Activated CD4-positive, alpha-beta T cell treated with anti-CD3 and anti-CD28 coated beads for 24 hours (primary cell): Measurements from ENCODE around the gene B9D2.
"Not testable (repeated sequence)": the region's sequence is repeated elsewhere in the genome, so short reads cannot be mapped to it uniquely, and the experiment has no call there.

Experiments
- DNase-seq, 2 donors: peaks; one replicate each; pipeline ENCODE4 v3.0.0-alpha.2; 2020; ENCODE audit warnings: low read depth in 2 of 2

The B9D2 gene

DNA sequence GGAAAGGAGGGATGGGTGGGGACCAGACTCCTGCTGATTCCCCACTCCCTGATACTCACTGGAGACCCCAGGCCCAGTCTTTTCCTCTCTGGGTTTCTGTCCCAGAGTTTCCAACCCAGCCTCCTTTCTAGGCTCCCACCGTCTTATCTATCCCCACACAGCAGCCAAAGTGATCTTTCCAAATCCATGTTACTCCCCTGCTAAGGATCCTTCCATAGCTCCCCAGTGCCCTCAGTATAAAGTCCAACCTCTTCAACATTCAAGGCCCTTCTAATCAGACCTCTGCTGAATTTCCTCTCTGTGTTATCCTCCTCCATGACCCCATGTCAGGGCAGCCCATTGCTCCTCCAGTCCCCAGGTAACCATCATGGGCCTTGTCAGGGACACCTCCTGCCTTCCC lies 8.9 kb downstream of the B9D2 start:
- DNase-seq, result no peak

- DNase-seq, result no peak
Measured at GRCh38 chr19:41354343-41354953, 9.5 kb downstream of the B9D2 start.

DNA sequence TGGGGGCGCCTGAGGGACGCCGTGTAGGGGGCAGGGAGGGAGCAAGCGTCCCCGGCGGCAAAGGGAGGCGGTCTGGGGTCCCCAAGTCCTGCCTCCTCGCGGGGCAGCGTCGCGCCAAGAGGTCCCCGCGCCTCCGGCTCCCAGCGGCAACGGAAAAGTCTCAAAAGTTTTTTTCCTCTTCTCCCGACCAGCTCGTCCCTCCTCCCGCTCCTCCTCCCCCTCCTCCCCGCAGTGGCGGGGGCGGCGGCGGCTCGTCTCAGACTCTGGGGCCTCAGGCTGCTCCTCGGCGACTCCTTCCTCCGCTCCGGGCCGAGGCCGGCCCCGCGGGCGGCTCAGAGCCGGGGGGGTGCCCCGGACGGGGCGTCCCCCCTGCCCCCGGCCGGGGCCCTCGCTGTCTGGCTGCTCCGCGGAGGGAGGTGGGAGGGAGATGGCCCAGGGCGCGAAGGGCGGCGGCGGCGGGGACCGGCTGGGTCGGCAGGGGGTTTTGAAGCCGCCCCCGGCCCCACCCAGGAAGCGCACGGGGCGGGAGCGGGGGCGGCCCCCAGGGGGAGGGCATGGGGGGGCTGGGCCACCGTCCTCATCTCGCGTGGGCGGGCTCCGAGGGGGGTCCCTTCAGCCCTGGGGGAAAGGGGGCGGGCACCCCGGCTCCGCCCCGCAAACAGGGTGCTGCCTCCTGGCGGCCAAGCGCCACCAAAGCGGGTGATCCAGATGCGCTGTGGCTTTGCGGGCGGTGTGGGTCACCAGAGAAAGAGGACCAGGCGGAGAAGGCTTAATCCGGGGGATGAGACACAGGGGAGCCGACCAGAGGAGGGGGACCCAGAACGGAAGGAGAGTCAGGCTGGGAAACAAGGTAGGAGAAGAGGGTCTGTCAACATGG lies 10.2 kb downstream of the B9D2 start, which contains the start of gene TGFB1:
TSS of gene TGFB1 (minus strand) at position 457 of the 877 bp plus-strand sequence. CDS start 878 bp downstream, outside the sequence.
- DNase-seq, result peak; percentile 84 to 88

DNA sequence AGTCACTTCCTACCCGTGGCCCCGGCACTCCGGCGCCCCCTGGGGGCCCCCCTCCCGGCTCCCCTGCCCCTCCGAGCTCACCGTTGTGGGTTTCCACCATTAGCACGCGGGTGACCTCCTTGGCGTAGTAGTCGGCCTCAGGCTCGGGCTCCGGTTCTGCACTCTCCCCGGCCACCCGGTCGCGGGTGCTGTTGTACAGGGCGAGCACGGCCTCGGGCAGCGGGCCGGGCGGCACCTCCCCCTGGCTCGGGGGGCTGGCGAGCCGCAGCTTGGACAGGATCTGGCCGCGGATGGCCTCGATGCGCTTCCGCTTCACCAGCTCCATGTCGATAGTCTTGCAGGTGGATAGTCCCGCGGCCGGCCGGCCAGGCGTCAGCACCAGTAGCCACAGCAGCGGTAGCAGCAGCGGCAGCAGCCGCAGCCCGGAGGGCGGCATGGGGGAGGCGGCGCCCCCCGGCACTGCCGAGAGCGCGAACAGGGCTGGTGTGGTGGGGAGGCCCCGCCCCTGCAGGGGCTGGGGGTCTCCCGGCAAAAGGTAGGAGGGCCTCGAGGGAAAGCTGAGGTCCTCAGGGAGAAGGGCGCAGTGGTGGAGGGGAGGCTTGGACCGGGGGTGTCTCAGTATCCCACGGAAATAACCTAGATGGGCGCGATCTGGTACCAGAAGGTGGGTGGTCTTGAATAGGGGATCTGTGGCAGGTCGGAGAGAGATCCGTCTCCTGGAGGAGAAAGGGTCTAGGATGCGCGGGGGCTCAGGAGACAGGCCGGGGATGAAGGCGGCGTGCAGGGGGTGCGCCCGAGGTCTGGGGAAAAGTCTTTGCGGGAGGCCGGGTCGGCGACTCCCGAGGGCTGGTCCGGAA lies 11.1 kb downstream of the B9D2 start:
- DNase-seq, result peak; percentile 53 to 68

- no peak for DNase-seq
Measured at GRCh38 chr19:41352279-41352608, 11.7 kb downstream of the B9D2 start.

DNA sequence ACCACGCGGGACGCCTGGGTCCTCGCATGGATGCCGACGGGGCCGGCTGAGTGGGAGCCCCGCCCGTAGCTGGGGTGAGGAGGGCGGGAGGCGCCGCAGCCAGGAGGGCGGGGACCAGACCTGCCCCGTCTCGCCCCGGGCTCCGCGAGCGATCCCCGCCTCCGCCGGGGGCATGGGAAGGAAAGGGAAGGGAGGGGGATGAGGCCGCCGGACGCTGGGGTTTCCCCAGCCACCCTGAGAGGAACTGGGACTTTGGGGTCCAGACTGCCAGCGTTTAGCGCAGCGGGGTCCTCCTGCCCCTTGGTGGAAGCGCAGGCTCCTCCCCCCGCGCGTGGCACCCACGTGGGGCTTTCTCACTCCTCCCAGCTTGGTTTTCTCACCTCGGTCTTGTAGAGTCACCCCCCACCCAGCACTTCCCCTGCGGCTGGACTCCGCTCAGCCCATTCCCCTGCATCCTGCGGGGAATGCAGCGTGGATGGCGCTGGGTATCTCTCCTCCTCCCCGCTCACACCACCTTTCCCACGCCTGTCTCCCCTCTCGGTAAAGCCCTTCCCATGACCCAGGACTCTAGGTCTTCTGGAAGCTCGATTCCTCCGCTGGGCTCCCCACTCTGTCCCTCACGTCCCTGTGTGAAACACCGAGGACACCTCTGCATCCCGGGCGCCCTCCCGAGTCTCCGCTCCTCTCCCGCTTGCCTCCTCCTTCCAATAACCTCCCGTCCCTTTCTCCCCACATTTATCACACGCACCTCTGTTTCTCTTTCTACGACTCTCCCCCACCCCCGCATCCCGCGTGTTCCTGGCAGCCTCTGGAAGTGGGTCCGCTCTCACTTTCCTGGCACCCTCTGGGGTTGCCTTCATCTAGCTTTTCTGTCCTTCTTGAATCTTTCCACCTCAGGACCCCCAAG lies 12.4 kb downstream of the B9D2 start:
- DNase-seq, result peak; percentile 68

GRCh38 chr19:41350735-41351338 lies 13.1 kb downstream of the B9D2 start:
- DNase-seq, result no peak

- DNase-seq, result not testable (repeated sequence)
Measured at GRCh38 chr19:41346916-41347315, 17.0 kb downstream of the B9D2 start.

DNA sequence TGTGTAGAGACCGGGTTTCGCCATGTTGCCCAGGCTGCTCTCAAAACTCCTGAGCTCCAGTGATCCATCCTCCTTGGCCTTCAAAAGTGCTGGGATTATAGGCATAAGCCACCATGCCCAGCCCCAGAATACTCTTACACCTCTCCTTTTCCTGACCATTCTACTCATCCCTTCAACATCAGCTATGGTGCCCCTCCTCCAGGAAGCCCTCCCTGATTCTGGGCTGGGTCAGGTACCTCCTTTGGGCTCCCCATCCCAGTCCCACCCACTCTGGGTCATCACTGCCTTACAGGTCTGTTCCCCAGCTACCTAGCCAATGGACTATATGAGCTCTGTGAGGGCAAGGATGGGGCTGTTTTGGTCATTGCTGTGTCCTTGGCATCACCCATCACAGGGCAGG lies 19.8 kb downstream of the B9D2 start:
- no peak for DNase-seq

DNA sequence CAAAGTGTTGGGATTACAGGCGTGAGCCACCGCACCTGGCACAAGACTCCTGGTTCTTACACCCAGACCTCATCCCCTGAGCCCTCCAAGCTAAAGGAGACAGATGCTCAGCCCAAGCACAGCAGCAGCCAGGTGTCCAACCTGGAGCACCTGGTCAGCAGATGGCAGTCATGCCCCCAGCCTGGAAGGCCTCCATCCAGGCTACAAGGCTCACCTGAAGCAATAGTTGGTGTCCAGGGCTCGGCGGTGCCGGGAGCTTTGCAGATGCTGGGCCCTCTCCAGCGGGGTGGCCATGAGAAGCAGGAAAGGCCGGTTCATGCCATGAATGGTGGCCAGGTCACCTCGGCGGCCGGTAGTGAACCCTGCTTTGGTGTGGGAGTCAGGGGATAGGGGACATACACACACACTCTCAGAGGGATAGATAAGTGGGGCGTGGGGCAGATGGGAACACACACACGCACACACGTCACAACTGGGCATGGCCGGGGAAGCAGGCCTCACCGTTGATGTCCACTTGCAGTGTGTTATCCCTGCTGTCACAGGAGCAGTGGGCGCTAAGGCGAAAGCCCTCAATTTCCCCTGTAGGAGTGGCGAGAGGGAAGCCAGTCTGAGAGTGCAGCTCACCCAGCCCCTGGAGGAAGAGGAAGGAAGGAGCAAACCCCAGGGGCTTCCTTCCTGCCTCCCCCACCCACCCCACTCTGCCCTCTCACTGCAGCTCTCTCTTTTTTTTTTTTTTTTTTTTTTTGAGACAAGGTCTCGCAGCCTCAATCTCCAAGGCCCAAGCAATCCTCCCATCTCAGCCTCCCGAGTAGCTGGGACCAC lies 22.1 kb downstream of the B9D2 start:
- DNase-seq, result no peak

GRCh38 chr19:41339936-41340335 lies 24.0 kb downstream of the B9D2 start:
- no peak for DNase-seq

- no peak for DNase-seq
Measured at GRCh38 chr19:41335467-41335866, 28.5 kb downstream of the B9D2 start.

GRCh38 chr19:41334793-41335192 lies 29.2 kb downstream of the B9D2 start:
- no peak for DNase-seq

- DNase-seq, result no peak
Measured at GRCh38 chr19:41332468-41332867, 31.5 kb downstream of the B9D2 start.

DNA sequence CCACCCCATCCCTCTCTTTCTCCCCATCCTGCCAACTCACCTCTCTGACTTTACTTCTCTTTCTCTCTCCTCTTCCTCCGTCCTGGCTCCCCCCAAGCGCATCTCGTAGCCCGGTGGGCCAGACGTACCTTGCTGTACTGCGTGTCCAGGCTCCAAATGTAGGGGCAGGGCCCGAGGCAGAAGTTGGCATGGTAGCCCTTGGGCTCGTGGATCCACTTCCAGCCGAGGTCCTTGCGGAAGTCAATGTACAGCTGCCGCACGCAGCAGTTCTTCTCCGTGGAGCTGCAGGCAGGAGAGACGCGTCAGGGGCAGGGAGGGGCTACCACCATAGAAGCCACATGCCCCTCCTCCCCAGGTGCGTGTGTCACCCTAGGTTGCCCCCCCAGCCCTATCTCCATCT lies 31.9 kb downstream of the B9D2 start:
- DNase-seq, result no peak

DNA sequence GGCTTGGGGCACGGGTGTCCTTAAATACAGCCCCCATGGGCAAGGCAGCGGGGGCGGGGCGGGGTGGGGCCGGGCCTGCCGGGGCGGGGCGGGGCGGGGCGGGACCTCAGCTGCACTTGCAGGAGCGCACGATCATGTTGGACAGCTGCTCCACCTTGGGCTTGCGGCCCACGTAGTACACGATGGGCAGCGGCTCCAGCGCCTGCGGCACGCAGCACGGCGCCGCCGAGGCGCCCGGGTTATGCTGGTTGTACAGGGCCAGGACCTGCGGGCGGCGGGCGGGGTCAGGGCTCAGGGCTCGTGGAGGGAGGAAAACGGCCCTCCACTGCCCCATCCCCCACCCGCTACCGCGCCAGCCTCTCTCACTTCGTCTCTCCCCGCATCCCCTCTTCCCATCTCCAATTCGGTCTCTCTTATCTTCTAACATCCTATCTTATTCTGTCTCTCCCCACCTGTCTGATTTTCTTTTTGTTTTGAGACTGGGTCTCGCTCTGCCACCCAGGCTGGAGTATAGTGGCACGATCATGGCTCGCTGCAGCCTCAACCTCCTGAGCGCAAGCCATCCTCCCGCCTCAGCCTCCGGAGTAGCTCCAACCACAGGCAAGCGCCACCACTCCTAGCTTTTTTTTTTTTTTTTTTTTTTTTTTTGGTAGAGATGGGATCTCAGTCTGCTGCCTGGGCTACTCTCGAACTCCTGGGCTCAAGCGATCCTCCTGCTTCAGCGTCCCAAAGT lies 32.8 kb downstream of the B9D2 start:
- no peak for DNase-seq

DNA sequence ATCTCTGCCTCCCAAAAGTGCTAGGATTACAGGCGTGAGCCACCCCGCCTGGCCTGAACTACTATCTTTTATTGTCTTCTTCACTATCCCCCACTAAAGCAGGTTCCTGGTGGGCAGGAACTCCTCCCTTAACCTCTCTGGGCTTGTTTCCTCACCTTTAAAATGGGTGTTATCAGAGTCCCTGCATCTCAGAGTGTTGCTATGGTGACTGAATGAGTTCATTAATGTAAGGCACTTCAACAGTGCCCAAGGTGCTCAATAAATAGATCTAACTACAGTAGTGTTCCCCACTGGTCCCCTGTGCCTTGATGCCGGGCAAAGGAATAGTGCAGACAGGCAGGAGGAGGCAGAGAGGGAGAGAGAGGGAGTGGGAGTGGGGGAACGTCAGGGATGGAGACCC lies 33.5 kb downstream of the B9D2 start:
- no peak for DNase-seq

DNA sequence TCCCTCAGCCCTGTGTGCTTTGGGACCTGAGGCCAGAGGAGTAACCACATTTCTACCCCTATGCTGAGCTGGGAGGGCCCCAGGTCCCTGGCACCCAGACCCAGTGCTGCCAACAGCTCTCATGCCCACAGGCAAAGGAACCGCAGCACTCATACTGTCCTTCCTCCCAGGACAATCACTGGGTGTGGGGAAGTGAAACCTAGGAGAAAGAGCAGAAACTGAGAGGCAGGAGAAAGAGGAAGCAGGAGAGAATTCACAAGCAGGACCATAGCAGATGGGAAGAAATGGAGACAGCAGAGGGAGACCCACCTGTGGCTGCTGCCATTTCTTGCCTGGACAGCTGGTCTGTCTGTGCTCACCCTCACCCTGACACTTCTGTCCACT lies 35.1 kb downstream of the B9D2 start:
- no peak for DNase-seq

GRCh38 chr19:41328157-41328841 lies 35.6 kb downstream of the B9D2 start:
- DNase-seq, result no peak
